ENCODE results near the gene DROSHA. TPM values are rescaled to one million over a fixed set of nuclear protein-coding genes. Genes with fewer than 3 reads are reported as not detected.
"Not testable (repeated sequence)": the region's sequence is repeated elsewhere in the genome, so short reads cannot be mapped to it uniquely, and the experiment has no call there.

DROSHA gene
- total RNA-seq, 1 experiment from 2014 or later: 23.6 TPM

- no peak for DNase-seq (ENCODE audit: low read depth in 1 of 2, low spot score in 2 of 2)
- Histone ChIP-seq H3K9me3 (replicated peaks) (no peaks in the 10 kb centered on the region), H3K27me3 (replicated peaks) (no peaks in the 10 kb centered on the region), H3K36me3 (no peaks in the 10 kb centered on the region), H3K27ac (no peak overlapping the region), H3K4me3 (no peak overlapping the region), H3K4me1 (replicated peaks) (no peaks in the 10 kb centered on the region)
Observed at GRCh38 chr5:31362931-31363568, 168.8 kb downstream of the DROSHA start.

GRCh38 chr5:31362529-31362900 lies 169.4 kb downstream of the DROSHA start:
- no peak overlapping the region for H3K27ac ChIP-seq
- no peaks in the 10 kb centered on the region for H3K4me1 ChIP-seq (replicated peaks)
- no peaks in the 10 kb centered on the region for H3K36me3 ChIP-seq
- no peak overlapping the region for H3K4me3 ChIP-seq
- H3K9me3 ChIP-seq (replicated peaks): no peaks in the 10 kb centered on the region
- no peaks in the 10 kb centered on the region for H3K27me3 ChIP-seq (replicated peaks)
- no peak for DNase-seq (ENCODE audit: low read depth in 1 of 2, low spot score in 2 of 2)

- DNase-seq (ENCODE audit: low read depth in 1 of 2, low spot score in 2 of 2); H3K9me3 ChIP-seq (replicated peaks); H3K27ac ChIP-seq; H3K27me3 ChIP-seq (replicated peaks); H3K4me1 ChIP-seq (replicated peaks); H3K36me3 ChIP-seq; H3K4me3 ChIP-seq: not testable (repeated sequence)
Observed at GRCh38 chr5:31361704-31362528, 170.0 kb downstream of the DROSHA start.

GRCh38 chr5:31361234-31361633 lies 170.7 kb downstream of the DROSHA start:
- Histone ChIP-seq H3K4me1 (replicated peaks) (no peaks in the 10 kb centered on the region), H3K4me3 (no peak overlapping the region), H3K9me3 (replicated peaks) (no peaks in the 10 kb centered on the region), H3K36me3 (no peaks in the 10 kb centered on the region), H3K27me3 (replicated peaks) (no peaks in the 10 kb centered on the region), H3K27ac (no peak overlapping the region)
- no peak for DNase-seq (ENCODE audit: low read depth in 1 of 2, low spot score in 2 of 2)

- no peaks in the 10 kb centered on the region for H3K36me3 ChIP-seq
- H3K4me3 ChIP-seq: no peak overlapping the region
- H3K27ac ChIP-seq: no peak overlapping the region
- H3K9me3 ChIP-seq (replicated peaks): no peaks in the 10 kb centered on the region
- no peak for DNase-seq (ENCODE audit: low read depth in 1 of 2, low spot score in 2 of 2)
- H3K4me1 ChIP-seq (replicated peaks): no peaks in the 10 kb centered on the region
- no peaks in the 10 kb centered on the region for H3K27me3 ChIP-seq (replicated peaks)
Observed at GRCh38 chr5:31359839-31360238, 172.1 kb downstream of the DROSHA start.

GRCh38 chr5:31357038-31357437 lies 174.9 kb downstream of the DROSHA start:
- Histone ChIP-seq H3K36me3 (no peaks in the 10 kb centered on the region), H3K9me3 (replicated peaks) (no peaks in the 10 kb centered on the region), H3K27ac (no peak overlapping the region), H3K4me1 (replicated peaks) (no peaks in the 10 kb centered on the region), H3K4me3 (no peak overlapping the region), H3K27me3 (replicated peaks) (no peaks in the 10 kb centered on the region)
- no peak for DNase-seq (ENCODE audit: low read depth in 1 of 2, low spot score in 2 of 2)

- no peak for DNase-seq (ENCODE audit: low read depth in 1 of 2, low spot score in 2 of 2)
- H3K9me3 ChIP-seq (replicated peaks): no peaks in the 10 kb centered on the region
- H3K4me3 ChIP-seq: no peak overlapping the region
- no peaks in the 10 kb centered on the region for H3K36me3 ChIP-seq
- H3K27ac ChIP-seq: no peak overlapping the region
- no peaks in the 10 kb centered on the region for H3K4me1 ChIP-seq (replicated peaks)
- no peaks in the 10 kb centered on the region for H3K27me3 ChIP-seq (replicated peaks)
Observed at GRCh38 chr5:31355337-31355736, 176.6 kb downstream of the DROSHA start.

Other genes with a start within 250 kb of the DROSHA start
- gene C5orf22, start 208 bp upstream of the DROSHA start, total RNA-seq (2014; rRNA removed; shearing (Covaris generic)): 7.4 and 18.3 TPM in 2 replicates
- gene PDZD2, start 107.0 kb upstream of the DROSHA start, total RNA-seq (2014; rRNA removed; shearing (Covaris generic)): 0.16 TPM in 1 of 2 replicates, not detected in the other

Measured in SJSA1 (cell line).